GM18517 (cell line): ENCODE measurements around the gene ACSL1.
A peak's percentile ranks its signal among the peaks of the same experiment; 100 is the strongest.

ENCODE experiments used
- ATAC-seq: cut with Tn5 transposase; IDR thresholded peaks from one replicate; pipeline ENCODE4 v1.9.1; 2021; ENCODE audit warnings: mild to moderate bottlenecking, moderate library complexity; ENCODE audit not compliant: unreplicated experiment

The ACSL1 gene

GRCh38 chr4:184812651-184813181, 13.1 kb downstream of the ACSL1 start:
- no peak for ATAC-seq

DNA sequence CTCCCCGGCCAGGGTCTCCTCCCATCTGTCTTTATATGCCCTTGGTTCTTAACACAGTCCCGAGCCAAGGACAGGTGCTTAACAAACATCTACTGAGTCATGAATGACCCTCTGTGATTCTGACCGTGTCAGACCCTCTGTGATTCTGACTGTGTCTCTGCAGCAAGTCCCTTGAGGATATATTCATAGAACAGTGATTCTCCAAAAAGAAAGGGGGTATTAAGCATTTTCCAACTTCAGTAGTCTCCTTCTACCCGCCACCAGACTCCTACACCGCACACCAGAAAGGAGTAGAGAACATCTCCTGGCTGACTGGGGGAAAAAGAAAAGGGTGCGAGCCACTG, 13.6 kb downstream of the ACSL1 start:
- ATAC-seq = no peak

DNA sequence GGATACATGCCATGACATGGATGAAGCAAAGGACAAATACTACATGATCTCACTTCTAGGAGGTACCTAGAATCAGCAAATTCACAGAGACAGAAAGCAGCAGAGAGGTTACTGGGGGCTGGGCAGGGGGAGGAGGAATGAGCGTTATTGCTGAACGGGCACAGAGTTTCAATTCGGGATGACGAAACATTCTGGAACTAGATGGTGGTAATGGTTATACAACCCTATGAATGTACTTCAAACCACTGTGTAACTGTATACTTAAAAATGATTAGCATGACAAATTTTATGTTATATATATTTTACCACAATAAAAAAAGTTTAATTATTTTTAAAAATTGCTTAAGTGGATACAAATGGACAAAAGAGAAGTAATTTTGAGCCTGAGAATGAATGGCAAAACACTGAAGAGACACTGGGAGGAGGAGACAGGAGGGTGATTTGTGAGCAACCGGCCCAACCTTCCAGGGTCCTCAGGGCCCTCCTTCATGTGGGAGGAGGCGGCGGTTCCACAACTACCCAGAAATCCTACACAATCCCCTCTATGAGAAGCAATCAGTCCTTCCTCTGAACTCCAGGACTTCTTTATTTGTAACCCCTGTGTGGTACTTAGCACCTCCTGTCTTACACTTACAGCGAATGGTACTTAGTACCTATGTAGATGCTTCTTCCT, 14.1 kb downstream of the ACSL1 start:
- no peak for ATAC-seq

GRCh38 chr4:184810720-184811119, 15.0 kb downstream of the ACSL1 start:
- no peak for ATAC-seq

GRCh38 chr4:184808713-184809050, 17.1 kb downstream of the ACSL1 start:
- no peak for ATAC-seq

DNA sequence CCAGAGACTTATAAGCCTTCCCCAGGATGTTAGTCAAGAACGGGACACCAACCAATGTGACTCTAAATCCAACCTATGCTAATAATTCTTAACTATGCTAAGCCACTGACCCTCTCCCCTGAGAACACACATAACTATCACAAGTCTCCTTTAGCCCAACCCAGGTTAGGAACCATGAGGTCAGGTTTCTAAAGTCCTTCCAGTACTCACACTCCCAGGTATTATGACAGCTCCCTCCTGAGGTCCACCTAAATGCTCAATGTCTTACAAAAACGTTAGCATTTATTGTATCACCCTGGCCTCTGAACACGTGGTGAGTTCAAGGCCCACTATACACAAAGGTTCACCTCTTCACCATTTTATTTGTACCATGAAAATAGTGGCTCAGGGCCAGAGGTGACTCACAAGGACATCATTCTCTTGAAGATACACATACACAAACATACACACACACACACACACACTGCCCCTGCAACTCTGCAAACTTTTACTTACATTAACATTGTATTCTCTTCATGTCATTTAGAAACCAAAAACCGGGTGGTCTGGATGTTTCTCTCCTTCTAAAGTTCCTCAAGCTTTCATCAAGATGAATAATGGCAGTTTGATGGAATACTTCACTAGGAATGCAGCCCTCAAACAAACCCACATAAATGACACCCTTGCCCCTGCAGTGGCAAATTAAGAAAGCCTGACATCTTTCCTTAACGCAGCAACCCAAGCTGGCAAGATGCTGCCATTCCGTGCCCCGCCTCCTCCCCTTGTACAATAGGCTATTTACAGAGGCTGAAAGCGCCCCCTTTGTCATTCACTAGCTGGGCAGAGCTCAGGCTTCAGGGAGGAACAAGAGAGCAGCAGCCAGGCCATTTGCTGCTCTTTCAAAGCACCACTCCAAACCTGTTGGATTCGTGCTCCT, 17.7 kb downstream of the ACSL1 start:
- no peak for ATAC-seq

DNA sequence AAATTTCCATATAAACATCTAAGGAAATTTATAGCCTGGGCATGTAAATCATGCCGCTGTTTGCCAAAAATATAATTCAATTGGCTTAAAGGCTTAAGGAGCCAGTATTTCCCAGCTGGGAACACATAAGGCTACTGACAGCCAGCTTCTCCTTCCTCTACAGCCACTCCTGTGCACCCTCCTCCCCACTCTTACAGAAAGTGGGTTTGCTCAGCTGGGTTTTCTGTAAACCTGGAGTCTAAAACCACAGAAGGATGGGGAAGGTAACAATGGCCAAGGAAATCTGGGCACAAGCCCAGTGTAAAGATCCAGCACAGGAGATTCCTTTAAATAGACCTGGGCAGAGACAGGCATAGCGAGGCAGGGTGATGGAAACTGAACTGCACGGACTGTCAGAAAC, 18.5 kb downstream of the ACSL1 start:
- ATAC-seq = no peak

- ATAC-seq = no peak
These were observed 19.1 kb downstream of the ACSL1 start for GRCh38 chr4:184806711-184807110.

DNA sequence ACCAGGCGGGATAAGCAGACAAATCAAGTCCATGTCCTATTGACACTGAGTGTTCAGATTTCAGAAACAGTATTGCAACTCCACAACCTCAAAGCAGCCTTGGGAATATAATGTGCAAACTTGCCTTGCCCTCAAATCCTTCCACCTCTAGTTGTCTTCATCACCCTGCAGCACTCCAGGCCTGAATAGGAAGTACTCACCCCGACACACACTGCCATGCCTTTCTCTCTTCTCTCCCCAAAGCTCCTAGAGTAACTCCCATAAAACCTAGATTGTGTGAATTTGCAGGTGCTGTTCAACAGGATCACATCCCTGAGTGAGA, 19.6 kb downstream of the ACSL1 start:
- ATAC-seq = no peak

GRCh38 chr4:184805462-184806228, 20.1 kb downstream of the ACSL1 start:
- peak; percentile 85 for ATAC-seq

DNA sequence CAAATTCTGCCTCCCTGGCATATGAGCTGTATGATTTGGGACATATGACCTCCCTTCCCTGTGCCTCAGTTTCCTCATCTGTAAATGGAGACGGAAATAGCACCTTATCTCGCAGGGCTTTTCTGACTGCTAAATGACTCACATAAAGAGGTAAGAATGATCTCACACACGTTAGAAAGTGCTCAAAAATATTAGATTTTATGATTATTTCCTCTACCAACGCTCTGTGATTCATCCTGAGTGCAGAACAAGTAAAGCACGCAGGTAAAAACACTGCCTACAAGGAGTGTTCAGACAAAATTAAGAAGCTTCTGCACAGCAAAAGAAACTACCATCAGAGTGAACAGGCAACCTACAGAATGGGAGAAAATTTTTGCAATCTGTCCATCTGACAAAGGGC, 21.1 kb downstream of the ACSL1 start:
- ATAC-seq = no peak

- no peak for ATAC-seq
These were observed 21.9 kb downstream of the ACSL1 start for GRCh38 chr4:184803874-184804273.

DNA sequence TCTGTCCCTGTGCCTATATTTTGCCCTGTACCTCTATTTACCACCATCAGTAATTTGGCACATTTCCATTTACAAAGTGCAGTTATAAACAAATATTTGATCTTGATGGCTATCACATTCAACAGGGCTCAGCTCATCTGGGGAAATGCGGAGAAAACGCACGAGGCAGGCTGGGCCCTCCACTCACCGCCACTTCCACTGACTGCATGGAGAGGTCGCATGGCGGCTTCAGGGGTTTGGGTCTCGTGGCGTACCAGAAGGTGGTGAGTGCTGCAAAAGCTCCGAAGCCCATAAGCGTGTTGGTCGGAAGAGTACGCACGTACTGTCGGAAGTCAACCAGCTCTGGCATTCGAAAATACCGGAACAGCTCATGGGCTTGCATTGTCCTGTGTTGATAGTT, 22.6 kb downstream of the ACSL1 start:
- no peak for ATAC-seq

DNA sequence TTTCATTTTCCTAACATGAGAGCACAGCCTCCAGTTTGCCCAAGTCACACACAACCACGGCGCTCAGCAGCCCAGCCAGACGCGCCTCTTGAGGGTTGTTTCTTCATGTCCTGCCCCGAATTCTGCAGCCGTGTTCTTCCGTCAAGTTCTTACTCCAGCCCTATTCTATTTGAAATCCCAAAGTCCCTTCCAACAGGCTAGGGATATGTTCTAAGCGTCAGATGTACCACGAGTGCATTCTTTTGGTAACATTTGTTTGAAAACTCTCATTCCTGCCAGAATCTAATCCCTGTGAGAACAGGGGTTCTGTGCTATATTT, 23.1 kb downstream of the ACSL1 start:
- no peak for ATAC-seq

- no peak for ATAC-seq
These were observed 23.7 kb downstream of the ACSL1 start for GRCh38 chr4:184801781-184802696.

DNA sequence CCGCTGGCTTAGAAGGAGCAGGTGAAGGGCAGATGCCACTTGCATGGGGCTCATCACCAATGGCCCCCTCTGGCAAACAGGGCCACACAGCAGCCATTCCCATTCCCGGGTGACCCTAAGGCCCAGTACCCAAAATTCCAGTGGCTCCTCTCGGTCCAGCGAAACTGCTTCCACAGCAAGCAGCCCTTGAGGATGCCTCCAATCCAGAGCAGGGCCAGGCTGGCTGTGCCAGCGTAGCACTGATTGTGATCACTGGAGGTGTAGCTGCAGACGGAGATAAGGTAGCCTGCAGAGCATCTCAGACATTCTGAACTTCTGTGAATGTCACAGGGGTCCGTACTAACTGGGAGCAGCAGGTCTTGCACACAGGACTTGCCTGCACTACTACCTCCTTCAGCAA, 27.3 kb downstream of the ACSL1 start:
- no peak for ATAC-seq

DNA sequence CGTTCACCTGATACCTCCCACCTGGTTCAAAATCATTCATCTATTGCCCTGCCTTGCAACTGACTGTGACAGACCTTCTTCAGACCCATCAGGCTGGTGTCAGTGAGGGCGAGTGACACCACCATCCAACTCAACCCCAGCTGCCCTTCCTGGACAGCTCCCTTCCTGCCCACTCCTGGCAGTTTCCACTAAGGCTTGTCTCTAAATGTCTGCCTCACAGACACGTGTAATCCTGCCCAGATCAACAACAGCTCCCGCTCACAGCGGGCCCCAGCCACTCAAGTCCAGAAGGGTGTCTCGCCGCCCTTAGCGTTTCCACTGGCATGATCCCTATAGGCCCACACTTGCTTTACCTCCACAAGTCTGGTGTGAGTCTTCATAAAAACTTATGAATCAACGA, 28.9 kb downstream of the ACSL1 start:
- ATAC-seq = no peak

GRCh38 chr4:184795214-184795844, 30.4 kb downstream of the ACSL1 start:
- ATAC-seq = no peak

DNA sequence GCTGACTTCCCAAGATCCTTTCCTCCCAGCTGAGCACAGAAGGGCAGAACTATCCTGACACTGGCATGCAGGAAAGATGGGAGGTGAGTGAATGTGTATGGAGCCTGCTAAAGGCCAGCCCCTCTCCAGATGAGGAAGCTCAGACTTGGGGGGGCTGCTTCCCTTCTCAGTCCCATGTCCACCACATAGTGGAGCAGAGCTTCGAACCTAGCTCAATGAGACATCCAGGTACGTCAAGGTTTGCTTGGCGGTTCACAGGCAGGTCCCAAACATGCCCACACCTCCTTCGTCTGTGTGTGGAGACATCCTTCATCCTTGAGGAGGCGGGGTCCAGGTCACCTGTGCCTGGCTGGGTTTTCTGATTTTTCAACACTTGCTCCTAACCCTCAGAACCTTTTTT, 31.3 kb downstream of the ACSL1 start:
- ATAC-seq = no peak

DNA sequence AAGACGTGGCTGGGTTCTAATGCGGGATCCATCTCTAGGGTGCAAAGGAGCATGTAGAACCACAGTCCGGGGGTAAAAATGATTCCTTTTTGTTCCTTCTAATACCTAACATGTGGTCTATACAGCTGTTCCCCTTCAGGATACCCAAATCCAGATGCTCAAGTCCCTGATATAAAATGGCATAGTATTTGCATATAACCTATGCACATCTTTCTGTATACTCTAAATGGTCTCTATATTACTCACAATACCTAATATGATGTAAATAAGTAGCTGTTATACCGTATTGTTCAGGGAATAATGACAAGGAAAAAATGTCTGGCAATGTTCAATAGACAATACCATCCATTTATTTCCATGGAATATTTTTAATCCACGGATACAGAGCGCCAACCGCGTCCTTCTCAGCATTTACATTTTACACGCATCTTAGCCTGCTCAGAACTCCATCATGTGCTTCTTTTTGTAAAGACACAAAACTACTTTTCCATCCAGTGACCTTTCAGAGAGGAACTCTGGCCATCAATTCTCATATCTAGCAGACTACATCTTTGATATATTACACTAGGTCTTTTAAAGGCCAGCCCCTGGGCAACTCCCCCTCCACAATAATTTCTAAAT, 31.9 kb downstream of the ACSL1 start:
- ATAC-seq = no peak
